ENCODE results near the gene SPTBN4.

GRCh38 chr19:40528533-40529092 is 61.8 kb downstream of the SPTBN4 start:
- TF ChIP-seq ZNF274 (IDR thresholded peaks at IDR 0.05; ENCODE audit: low read depth, low read length) = no peak
- no peak for TF ChIP-seq YY1 (IDR thresholded peaks at IDR 0.05; ENCODE audit: insufficient read depth, insufficient read length)

All from NT2/D1 (cell line).